HUES48 (cell line): ENCODE measurements around the gene FAM222A.

Experiments
- H3K27ac ChIP-seq: one replicate; pipeline ENCODE4 v1.7.0; 2013; ENCODE audit warnings: low read depth, low read length, inconsistent platforms
- H3K27me3 ChIP-seq: 2 replicates; pipeline ENCODE4 v1.6.1; 2013; ENCODE audit warnings: mild to moderate bottlenecking, low read length; ENCODE audit not compliant: control insufficient read depth, insufficient read depth
- H3K36me3 ChIP-seq: 2 replicates; pipeline ENCODE4 v1.6.1; 2013; ENCODE audit warnings: low read length; ENCODE audit not compliant: control insufficient read depth, insufficient read depth
- H3K4me1 ChIP-seq: 2 replicates; pipeline ENCODE4 v1.6.1; 2013; ENCODE audit warnings: mild to moderate bottlenecking, low read length; ENCODE audit not compliant: control insufficient read depth, insufficient read depth
- H3K4me3 ChIP-seq: 2 replicates; pipeline ENCODE4 v1.5.1; 2013; ENCODE audit warnings: mild to moderate bottlenecking, low read depth, low read length
- H3K9ac ChIP-seq: 2 replicates; pipeline ENCODE4 v1.6.1; 2013; ENCODE audit warnings: mild to moderate bottlenecking, low read depth, low read length, moderate library complexity
- H3K9me3 ChIP-seq: 2 replicates; pipeline ENCODE4 v1.6.1; 2013; ENCODE audit warnings: low read length; ENCODE audit not compliant: control insufficient read depth, insufficient read depth

FAM222A gene

GRCh38 chr12:109720152-109720856, 6.7 kb downstream of the FAM222A start:
- Histone ChIP-seq H3K27ac (no peak overlapping the region), H3K4me1 (peaks cover 21% of the 10 kb centered on the region; the same call in 1 of the 2 replicates), H3K36me3 (no peaks in the 10 kb centered on the region), H3K4me3 (no peak overlapping the region), H3K9me3 (no peaks in the 10 kb centered on the region), H3K27me3 (peaks cover 35% of the 10 kb centered on the region), H3K9ac (no peak overlapping the region)

GRCh38 chr12:109720857-109721189, 7.2 kb downstream of the FAM222A start:
- H3K36me3 ChIP-seq = no peaks in the 10 kb centered on the region
- no peak overlapping the region for H3K27ac ChIP-seq
- peaks cover 21% of the 10 kb centered on the region; the same call in 1 of the 2 replicates for H3K4me1 ChIP-seq
- no peak overlapping the region for H3K4me3 ChIP-seq
- H3K27me3 ChIP-seq = peaks cover 31% of the 10 kb centered on the region
- H3K9ac ChIP-seq = no peak overlapping the region
- H3K9me3 ChIP-seq = no peaks in the 10 kb centered on the region

- Histone ChIP-seq H3K4me1 (peaks cover 21% of the 10 kb centered on the region; the same call in 1 of the 2 replicates), H3K27me3 (peaks cover 26% of the 10 kb centered on the region), H3K4me3 (no peak overlapping the region), H3K27ac (no peak overlapping the region), H3K9ac (no peak overlapping the region), H3K36me3 (no peaks in the 10 kb centered on the region), H3K9me3 (no peaks in the 10 kb centered on the region)
Measured at GRCh38 chr12:109721276-109721675, 7.7 kb downstream of the FAM222A start.

GRCh38 chr12:109722022-109722720, 8.5 kb downstream of the FAM222A start:
- Histone ChIP-seq H3K27ac (no peak overlapping the region), H3K9me3 (no peaks in the 10 kb centered on the region), H3K9ac (no peak overlapping the region), H3K4me3 (no peak overlapping the region), H3K27me3 (peaks cover 18% of the 10 kb centered on the region), H3K4me1 (peaks cover 21% of the 10 kb centered on the region; the same call in 1 of the 2 replicates), H3K36me3 (no peaks in the 10 kb centered on the region)

GRCh38 chr12:109722721-109723094, 9.1 kb downstream of the FAM222A start:
- Histone ChIP-seq H3K27me3 (peaks cover 12% of the 10 kb centered on the region), H3K27ac (no peak overlapping the region), H3K9me3 (no peaks in the 10 kb centered on the region), H3K4me1 (peaks cover 16% of the 10 kb centered on the region; the same call in 1 of the 2 replicates), H3K36me3 (no peaks in the 10 kb centered on the region), H3K4me3 (no peak overlapping the region), H3K9ac (no peak overlapping the region)

GRCh38 chr12:109723311-109723881, 9.8 kb downstream of the FAM222A start:
- H3K9ac ChIP-seq = no peak overlapping the region
- H3K4me3 ChIP-seq = no peak overlapping the region
- no peaks in the 10 kb centered on the region for H3K36me3 ChIP-seq
- no peaks in the 10 kb centered on the region for H3K9me3 ChIP-seq
- no peak overlapping the region for H3K27ac ChIP-seq
- peaks cover 14% of the 10 kb centered on the region; the same call in 1 of the 2 replicates for H3K4me1 ChIP-seq
- peaks cover 9% of the 10 kb centered on the region for H3K27me3 ChIP-seq

GRCh38 chr12:109724321-109724892, 10.8 kb downstream of the FAM222A start:
- H3K4me3 ChIP-seq = no peak overlapping the region
- H3K27me3 ChIP-seq = no peaks in the 10 kb centered on the region
- H3K4me1 ChIP-seq = peaks cover 5% of the 10 kb centered on the region; the same call in 1 of the 2 replicates
- no peaks in the 10 kb centered on the region for H3K9me3 ChIP-seq
- H3K36me3 ChIP-seq = no peaks in the 10 kb centered on the region
- H3K27ac ChIP-seq = no peak overlapping the region
- no peak overlapping the region for H3K9ac ChIP-seq

GRCh38 chr12:109725321-109726105, 11.9 kb downstream of the FAM222A start:
- Histone ChIP-seq H3K4me3 (no peak overlapping the region), H3K9ac (no peak overlapping the region), H3K9me3 (no peaks in the 10 kb centered on the region), H3K36me3 (no peaks in the 10 kb centered on the region), H3K27ac (no peak overlapping the region), H3K27me3 (no peaks in the 10 kb centered on the region), H3K4me1 (no peaks in the 10 kb centered on the region; the same call in 1 of the 2 replicates)

GRCh38 chr12:109726106-109726497, 12.5 kb downstream of the FAM222A start:
- Histone ChIP-seq H3K9ac (no peak overlapping the region), H3K36me3 (no peaks in the 10 kb centered on the region), H3K4me3 (no peak overlapping the region), H3K9me3 (no peaks in the 10 kb centered on the region), H3K27ac (no peak overlapping the region), H3K4me1 (no peaks in the 10 kb centered on the region; the same call in 1 of the 2 replicates), H3K27me3 (no peaks in the 10 kb centered on the region)

GRCh38 chr12:109726511-109727038, 12.9 kb downstream of the FAM222A start:
- no peaks in the 10 kb centered on the region for H3K36me3 ChIP-seq
- H3K27ac ChIP-seq = no peak overlapping the region
- no peaks in the 10 kb centered on the region for H3K9me3 ChIP-seq
- no peaks in the 10 kb centered on the region; the same call in 1 of the 2 replicates for H3K4me1 ChIP-seq
- H3K27me3 ChIP-seq = no peaks in the 10 kb centered on the region
- no peak overlapping the region for H3K9ac ChIP-seq
- H3K4me3 ChIP-seq = no peak overlapping the region
